MV-4-11 (cell line): ENCODE measurements around the gene PRF1.

Source experiments
- DNase-seq: peaks from one replicate; lab custom pipeline; 2025; lab: John Stamatoyannopoulos, UW

PRF1 gene

GRCh38 chr10:70560511-70560941 is 42.0 kb downstream of the PRF1 start:
- DNase-seq = no peak

DNA sequence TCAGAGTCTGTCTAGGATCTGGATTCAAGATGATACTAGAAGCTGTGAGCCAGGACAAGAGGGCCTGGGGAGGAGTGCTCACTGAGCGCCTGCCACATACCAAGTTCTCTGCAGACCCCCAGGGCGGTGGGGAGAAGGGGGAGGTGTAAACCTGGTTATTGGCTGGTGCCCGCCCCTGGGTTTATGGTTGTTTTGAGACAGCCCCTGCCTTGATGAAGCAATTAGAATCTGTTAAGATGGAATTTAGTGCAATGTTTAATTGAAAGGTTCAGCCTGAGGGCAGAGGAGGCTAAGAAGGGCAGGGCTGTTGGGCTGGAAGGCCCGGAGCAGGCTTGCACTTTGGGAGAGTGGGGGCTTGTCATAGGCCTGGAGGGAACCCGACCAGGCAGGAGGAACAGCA is 42.7 kb downstream of the PRF1 start:
- DNase-seq = no peak

GRCh38 chr10:70558871-70559810 is 43.4 kb downstream of the PRF1 start:
- DNase-seq = peak; percentile 19

- no peak for DNase-seq
These were observed 44.2 kb downstream of the PRF1 start for GRCh38 chr10:70558295-70558694.

- DNase-seq = no peak
These were observed 44.7 kb downstream of the PRF1 start for GRCh38 chr10:70557876-70558275.

DNA sequence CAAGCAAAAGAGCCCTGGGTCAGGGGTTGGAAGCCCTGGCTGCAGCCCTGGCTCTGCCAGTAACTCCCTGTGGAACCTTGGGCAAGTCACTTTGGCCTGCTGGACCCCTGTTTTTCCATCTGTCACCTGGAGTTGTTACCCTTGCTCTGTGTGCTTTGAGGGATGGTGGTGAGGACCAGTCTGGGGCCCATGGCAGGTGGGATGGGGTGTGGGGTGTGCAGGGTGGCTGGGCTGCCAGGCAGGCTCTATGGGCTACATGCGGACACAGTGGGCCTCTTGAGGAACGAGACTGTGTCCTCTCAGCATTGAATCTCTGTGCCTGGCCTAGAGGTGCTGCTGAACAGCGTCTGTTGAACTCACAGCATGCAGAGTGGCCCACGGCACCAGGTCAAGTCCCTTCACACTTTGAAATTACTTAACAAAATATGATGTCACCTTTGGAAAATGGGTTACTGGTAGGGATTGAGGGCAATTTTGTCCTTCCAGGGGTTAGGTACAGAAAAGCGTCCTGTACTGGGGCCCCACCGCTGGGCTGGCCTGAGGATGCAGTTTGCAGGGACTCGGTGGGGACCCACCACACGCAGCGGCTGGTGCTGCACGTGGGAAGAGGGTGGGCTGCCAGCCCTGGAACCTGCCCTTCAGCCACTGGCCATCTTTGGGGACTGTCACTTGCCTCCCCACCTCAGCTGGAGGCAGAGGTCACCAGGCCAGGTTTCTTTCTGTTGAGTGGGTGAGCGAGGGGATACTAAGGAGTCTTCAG is 45.3 kb downstream of the PRF1 start:
- DNase-seq = no peak

- no peak for DNase-seq
These were observed 47.2 kb downstream of the PRF1 start for GRCh38 chr10:70555371-70555770.

DNA sequence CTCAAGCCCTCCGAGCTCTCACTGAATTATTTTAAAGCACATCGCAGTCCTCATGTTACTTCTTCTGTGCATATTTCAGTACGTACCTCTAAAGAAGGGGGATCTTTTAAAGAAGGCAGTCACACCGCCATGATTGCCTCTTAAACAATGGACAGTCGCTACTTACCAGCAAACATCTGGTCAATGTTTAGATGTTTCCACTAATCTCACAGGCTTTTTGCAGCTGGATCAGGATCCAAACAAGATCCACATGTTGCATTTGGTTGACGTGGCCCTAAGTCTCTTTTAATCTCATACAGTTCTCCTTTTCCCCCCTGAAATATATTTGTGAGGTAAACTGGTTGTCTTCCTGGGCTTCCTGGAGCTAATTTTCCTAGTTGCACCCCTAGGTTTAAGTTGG is 50.0 kb downstream of the PRF1 start:
- no peak for DNase-seq

DNA sequence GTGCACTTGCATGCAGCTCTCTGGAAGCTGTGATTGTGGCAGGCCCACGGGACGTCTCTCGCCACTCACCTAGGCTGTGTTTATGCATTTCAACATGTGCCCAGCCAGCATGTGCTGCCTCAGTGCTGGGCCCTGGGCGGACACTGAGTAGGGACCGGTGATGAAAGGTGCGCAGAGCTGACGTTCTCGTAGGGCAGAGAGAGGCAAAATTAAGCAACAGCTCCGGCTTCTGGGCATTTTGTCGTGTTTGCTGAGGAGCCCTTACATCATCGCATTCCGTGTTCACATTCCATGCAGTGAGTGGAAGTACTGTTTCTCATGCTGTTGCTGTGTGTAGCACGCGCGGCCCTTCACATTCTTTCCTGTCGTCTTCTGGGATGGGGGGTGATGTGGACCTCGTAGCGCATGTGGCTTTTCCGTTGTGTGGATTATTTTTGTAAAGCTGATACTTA is 50.5 kb downstream of the PRF1 start:
- DNase-seq = no peak

- DNase-seq = no peak
These were observed 51.1 kb downstream of the PRF1 start for GRCh38 chr10:70551466-70551865.

DNA sequence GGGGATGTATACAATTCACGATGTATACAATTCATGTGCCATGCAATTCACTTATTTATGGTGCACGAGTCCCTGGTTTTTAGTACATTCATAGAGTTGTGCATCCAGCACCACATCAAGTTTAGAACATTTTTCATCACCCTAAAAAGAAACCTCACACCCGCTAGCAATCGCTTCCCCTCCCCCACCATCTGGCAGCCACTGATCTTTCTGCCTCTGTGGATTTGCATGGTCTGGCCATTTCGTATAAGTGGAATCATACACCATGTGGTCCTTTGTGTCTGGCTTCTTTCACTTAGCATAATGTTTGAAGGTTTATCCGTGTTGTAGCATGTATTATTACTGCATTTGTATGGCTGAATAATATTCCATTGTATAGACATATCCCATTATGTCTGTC is 52.1 kb downstream of the PRF1 start:
- DNase-seq = no peak

GRCh38 chr10:70549962-70550458 is 52.5 kb downstream of the PRF1 start:
- DNase-seq = peak; percentile 48

GRCh38 chr10:70549351-70549961 is 53.1 kb downstream of the PRF1 start:
- no peak for DNase-seq
